ENCODE data around the gene RPH3AL.

GRCh38 chr17:345992-346785, 6.4 kb downstream of the RPH3AL start:
- TF ChIP-seq, protein P1, sequence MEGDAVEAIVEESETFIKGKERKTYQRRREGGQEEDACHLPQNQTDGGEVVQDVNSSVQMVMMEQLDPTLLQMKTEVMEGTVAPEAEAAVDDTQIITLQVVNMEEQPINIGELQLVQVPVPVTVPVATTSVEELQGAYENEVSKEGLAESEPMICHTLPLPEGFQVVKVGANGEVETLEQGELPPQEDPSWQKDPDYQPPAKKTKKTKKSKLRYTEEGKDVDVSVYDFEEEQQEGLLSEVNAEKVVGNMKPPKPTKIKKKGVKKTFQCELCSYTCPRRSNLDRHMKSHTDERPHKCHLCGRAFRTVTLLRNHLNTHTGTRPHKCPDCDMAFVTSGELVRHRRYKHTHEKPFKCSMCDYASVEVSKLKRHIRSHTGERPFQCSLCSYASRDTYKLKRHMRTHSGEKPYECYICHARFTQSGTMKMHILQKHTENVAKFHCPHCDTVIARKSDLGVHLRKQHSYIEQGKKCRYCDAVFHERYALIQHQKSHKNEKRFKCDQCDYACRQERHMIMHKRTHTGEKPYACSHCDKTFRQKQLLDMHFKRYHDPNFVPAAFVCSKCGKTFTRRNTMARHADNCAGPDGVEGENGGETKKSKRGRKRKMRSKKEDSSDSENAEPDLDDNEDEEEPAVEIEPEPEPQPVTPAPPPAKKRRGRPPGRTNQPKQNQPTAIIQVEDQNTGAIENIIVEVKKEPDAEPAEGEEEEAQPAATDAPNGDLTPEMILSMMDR (IDR thresholded peaks at IDR 0.05), result no peak
- TF ChIP-seq ZFX (IDR thresholded peaks at IDR 0.05; ENCODE audit: borderline replicate concordance), result no peak

Data from 22Rv1 (cell line).